GM23248 (cell line): ENCODE results near the gene COX19.

Experiments
- EZH2 ChIP-seq: fragments of 200-600 bp; sonication (generic); IDR thresholded peaks from 2 replicates; pipeline ENCODE4 v1.6.1; 2018; ENCODE audit warnings: antibody characterized with exemption, mild to moderate bottlenecking; ENCODE audit not compliant: insufficient read depth, poor library complexity, severe bottlenecking
- EZH2phosphoT487 ChIP-seq: fragments of 200-600 bp; sonication (generic); IDR thresholded peaks from 2 replicates; pipeline ENCODE4 v1.6.1; 2018; ENCODE audit warnings: antibody characterized with exemption, moderate library complexity, mild to moderate bottlenecking, low read depth; ENCODE audit not compliant: insufficient read depth

DNA sequence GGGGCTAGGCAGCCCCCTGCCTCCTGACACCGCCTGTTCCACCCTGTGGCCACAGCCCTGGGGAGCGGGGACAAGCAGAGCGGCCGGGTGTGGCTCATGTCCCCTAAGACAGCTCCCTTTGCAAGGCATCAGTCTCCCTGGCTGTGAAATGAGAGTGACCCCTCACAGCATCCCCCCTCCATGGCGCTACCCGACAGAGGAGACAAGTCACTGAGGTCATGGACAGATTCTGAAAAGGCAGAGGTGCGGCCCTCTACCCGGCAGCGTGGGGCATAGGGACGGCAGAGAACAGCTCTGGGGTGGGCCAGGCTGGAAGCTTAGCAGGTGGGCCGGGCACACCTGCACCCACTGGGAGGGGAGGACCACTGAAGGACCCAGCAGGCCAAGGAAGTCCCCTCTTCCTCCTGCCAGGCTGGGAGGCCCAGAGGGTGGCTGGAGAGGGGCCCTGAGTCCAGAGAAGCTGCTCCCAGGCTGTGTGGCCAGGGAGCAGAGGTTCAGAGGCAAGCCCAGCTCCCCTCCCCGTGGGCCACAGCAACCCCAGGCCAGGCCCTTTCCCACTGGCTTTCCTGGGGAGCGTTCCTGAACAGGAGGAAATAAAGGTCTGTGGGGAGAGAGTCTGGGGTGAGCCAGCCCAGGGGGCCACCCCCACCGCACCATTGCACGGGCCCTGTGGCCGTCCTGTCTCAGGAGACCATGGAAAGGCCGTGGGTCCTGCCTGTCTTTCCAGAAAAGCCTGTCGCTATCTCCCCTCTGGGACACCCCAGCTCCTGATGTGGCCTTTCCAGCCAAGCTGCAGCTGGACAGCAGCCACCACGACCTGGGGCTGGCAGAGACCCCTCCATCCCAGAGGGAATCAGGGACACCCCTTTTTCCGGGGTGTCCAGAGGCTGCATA is 22.6 kb downstream of the COX19 start:
- no peak for TF ChIP-seq EZH2phosphoT487
- no peak for TF ChIP-seq EZH2
